Ectodermal cell (in vitro differentiated cells): Measurements from ENCODE around the gene GFRAL. TPM values are rescaled to one million over a fixed set of nuclear protein-coding genes. Genes with fewer than 3 reads are reported as not detected.
"Not testable (repeated sequence)": the region's sequence is repeated elsewhere in the genome, so short reads cannot be mapped to it uniquely, and the experiment has no call there.

ENCODE experiments used
- H3K27ac ChIP-seq: 2 replicates; pipeline ENCODE4 v1.7.0; 2013; ENCODE audit warnings: mild to moderate bottlenecking, low read depth, low read length; ENCODE audit not compliant: insufficient read depth, poor library complexity, severe bottlenecking
- H3K27me3 ChIP-seq: 2 replicates; pipeline ENCODE4 v1.7.0; 2013; ENCODE audit warnings: mild to moderate bottlenecking, low read length; ENCODE audit not compliant: insufficient read depth, control insufficient read depth, poor library complexity, severe bottlenecking
- H3K36me3 ChIP-seq: one replicate; pipeline ENCODE4 v1.7.0; 2013; ENCODE audit warnings: low read length; ENCODE audit not compliant: control insufficient read depth, insufficient read depth
- H3K4me1 ChIP-seq: one replicate; pipeline ENCODE4 v1.7.0; 2013; ENCODE audit warnings: low read length; ENCODE audit not compliant: control insufficient read depth, insufficient read depth
- H3K4me3 ChIP-seq: 2 replicates; pipeline ENCODE4 v1.7.0; 2013; ENCODE audit warnings: low read depth, low read length, control low read depth; ENCODE audit not compliant: insufficient read depth
- H3K9me3 ChIP-seq: 2 replicates; pipeline ENCODE4 v1.7.0; 2013; ENCODE audit warnings: mild to moderate bottlenecking, low read length, moderate library complexity; ENCODE audit not compliant: control insufficient read depth
- WGBS, 2 experiments: methylation state at CpG; one replicate each; pipeline ENCODE4 v1.1.7; 2013; ENCODE audit warnings: missing lambda C conversion rate in 2 of 2; 5-methylcytosine and 5-hydroxymethylcytosine counted together
- polyA plus RNA-seq, 4 experiments: library from polyadenylated mRNA; stranded (reverse); fragments of 50-300 nt; gene quantifications; one replicate each; pipeline ENCODE4 v1.2.3, GENCODE V29; 2013

GFRAL gene, protein sequence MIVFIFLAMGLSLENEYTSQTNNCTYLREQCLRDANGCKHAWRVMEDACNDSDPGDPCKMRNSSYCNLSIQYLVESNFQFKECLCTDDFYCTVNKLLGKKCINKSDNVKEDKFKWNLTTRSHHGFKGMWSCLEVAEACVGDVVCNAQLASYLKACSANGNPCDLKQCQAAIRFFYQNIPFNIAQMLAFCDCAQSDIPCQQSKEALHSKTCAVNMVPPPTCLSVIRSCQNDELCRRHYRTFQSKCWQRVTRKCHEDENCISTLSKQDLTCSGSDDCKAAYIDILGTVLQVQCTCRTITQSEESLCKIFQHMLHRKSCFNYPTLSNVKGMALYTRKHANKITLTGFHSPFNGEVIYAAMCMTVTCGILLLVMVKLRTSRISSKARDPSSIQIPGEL
- not detected for polyA plus RNA-seq (2013, experiment 1 of 4)
- not detected for polyA plus RNA-seq (2013, experiment 2 of 4)
- polyA plus RNA-seq (2013, experiment 3 of 4) = not detected
- polyA plus RNA-seq (2013, experiment 4 of 4) = not detected

DNA sequence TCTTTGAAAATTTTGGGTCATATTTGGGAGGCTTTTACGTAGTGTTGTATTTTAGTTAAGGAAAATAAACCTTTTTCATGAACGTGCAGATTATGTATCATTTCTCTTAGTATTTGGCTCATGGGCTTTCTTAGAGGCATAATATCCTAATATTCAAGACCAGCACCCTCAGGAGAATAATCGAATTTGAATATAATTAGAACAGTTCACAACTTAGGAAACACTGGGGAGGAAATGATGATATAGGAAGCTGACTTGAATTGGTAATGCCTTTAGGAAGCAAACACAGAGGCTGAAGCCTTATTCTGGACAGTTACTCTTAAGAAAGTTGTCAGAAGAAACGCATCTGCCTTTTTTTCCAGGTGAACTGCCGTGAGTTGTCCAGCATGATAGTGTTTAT lies at the start of gene GFRAL:
GFRAL (plus strand) TSS at position 301 of the 400 bp plus-strand sequence; CDS start at position 387, 86 bp downstream.
- no peaks in the 10 kb centered on the region for H3K9me3 ChIP-seq
- H3K4me3 ChIP-seq = no peak within 1 kb of the TSS
- H3K36me3 ChIP-seq = no peaks in the 10 kb centered on the region
- WGBS, 2 experiments = 89 to 98% methylated on average over 4 to 5 of the region's 5 CpGs
- no peaks in the 10 kb centered on the region for H3K27me3 ChIP-seq
- no peak within 1 kb of the TSS for H3K27ac ChIP-seq
- H3K4me1 ChIP-seq = no peaks in the 10 kb centered on the region

DNA sequence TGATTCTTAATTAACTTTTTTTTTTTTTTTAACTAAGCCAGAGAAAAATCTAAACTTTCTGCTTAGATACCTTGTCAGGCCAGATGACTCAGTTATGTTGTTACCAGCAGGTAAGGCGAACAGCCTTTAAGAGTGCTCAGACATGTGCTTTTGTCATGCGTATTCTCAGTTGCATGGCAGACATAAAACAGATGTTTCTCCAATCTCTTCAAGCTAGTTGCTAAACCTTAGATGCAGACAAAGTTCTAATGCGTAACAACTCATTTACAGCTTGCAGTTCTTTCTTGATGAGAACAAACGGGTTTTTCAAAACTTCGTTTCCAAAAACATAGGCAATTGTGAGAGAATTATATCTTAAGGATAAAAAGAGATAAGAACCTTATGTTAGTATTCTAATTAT lies 49.6 kb upstream of the GFRAL start:
- no peaks in the 10 kb centered on the region for H3K27me3 ChIP-seq
- WGBS, 2 experiments = 81 to 83% methylated on average over 3 to 5 of the region's 5 CpGs
- H3K36me3 ChIP-seq = no peaks in the 10 kb centered on the region
- H3K4me3 ChIP-seq = no peak overlapping the region
- no peak overlapping the region for H3K27ac ChIP-seq
- H3K9me3 ChIP-seq = no peaks in the 10 kb centered on the region
- H3K4me1 ChIP-seq = no peaks in the 10 kb centered on the region

DNA sequence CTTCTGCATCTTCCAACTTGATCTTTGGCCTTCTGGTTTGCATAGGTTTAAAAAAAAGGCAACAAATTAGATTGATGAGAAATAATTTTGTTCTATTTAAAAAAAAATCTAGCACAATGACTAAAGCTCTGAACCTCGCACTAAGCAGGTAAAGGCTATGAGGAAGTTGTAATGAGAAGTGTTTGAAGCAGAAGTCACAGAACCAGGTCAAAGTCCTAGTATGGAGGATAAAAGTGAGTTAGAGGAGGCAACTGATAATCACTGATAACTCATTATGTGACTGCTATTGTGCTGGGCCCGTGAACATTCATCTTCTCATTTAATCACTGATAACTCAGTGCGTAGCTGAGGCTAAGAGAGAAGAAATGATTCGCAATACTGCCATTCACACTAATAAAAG lies 46.1 kb upstream of the GFRAL start:
- no peaks in the 10 kb centered on the region for H3K9me3 ChIP-seq
- no peaks in the 10 kb centered on the region for H3K36me3 ChIP-seq
- 71 to 80% methylated on average over 4 of the region's 4 CpGs for WGBS, 2 experiments
- H3K4me3 ChIP-seq = no peak overlapping the region
- no peaks in the 10 kb centered on the region for H3K4me1 ChIP-seq
- H3K27me3 ChIP-seq = no peaks in the 10 kb centered on the region
- no peak overlapping the region for H3K27ac ChIP-seq

DNA sequence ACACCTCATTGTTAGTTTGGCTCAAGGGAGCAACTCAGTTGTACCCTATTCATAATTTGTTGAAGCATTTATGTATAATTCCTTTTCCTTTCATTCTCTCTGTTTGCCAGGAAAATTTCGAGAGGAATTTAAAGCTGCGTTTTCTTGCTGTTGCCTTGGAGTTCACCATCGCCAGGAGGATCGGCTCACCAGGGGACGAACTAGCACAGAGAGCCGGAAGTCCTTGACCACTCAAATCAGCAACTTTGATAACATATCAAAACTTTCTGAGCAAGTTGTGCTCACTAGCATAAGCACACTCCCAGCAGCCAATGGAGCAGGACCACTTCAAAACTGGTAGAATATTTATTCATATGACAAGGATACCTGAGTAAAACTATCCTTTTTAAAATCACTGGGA lies 45.2 kb upstream of the GFRAL start:
- WGBS, 2 experiments = 90 to 91% methylated on average over 6 of the region's 6 CpGs
- no peak overlapping the region for H3K27ac ChIP-seq
- H3K4me1 ChIP-seq = no peaks in the 10 kb centered on the region
- no peaks in the 10 kb centered on the region for H3K36me3 ChIP-seq
- no peaks in the 10 kb centered on the region for H3K9me3 ChIP-seq
- H3K4me3 ChIP-seq = no peak overlapping the region
- no peaks in the 10 kb centered on the region for H3K27me3 ChIP-seq

DNA sequence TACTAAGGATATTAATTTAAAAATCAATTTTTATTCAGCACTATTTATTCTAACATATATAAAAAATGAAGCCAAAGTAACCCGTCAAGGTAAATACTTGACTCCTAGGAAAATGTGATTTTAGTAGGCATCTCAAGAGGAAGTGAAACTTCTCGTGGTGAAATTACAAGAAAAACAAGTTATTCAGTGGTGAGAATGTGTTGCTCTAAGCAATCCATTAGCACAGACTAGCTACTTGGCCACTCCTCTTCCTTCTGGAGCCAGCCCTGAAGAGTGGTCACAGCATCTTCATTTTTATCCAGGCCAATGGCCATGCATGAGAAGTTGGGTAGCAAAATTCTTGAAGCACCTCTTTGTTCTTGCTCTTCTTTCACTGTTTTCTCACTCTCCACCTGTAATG lies 40.4 kb upstream of the GFRAL start:
- Histone ChIP-seq H3K9me3 (no peaks in the 10 kb centered on the region), H3K27ac (no peak overlapping the region), H3K36me3 (no peaks in the 10 kb centered on the region), H3K4me1 (no peaks in the 10 kb centered on the region), H3K4me3 (no peak overlapping the region), H3K27me3 (no peaks in the 10 kb centered on the region)
- 93 to 100% methylated on average over 1 to 2 of the region's 2 CpGs for WGBS, 2 experiments

DNA sequence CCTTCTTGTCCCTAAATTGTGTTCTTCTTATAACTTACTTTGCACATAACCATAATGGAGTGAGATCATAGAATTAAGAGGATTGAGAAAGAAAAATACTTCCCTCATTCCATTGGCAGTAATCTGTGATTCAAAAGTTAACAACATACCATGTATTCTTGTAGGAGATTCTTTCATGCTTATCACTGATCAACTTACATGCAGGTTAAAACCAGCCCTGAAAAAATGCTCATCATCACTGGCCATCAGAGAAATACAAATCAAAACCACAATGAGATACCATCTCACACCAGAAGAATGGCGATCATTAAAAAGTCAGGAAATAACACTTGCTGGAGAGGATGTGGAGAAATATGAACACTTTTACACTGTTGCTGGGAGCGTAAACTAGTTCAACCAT lies 36.5 kb upstream of the GFRAL start:
- Histone ChIP-seq H3K36me3 (no peaks in the 10 kb centered on the region), H3K4me1 (no peaks in the 10 kb centered on the region), H3K4me3 (no peak overlapping the region), H3K9me3 (no peaks in the 10 kb centered on the region), H3K27me3 (no peaks in the 10 kb centered on the region), H3K27ac (no peak overlapping the region)
- 87 to 94% methylated on average over 2 of the region's 2 CpGs for WGBS, 2 experiments

DNA sequence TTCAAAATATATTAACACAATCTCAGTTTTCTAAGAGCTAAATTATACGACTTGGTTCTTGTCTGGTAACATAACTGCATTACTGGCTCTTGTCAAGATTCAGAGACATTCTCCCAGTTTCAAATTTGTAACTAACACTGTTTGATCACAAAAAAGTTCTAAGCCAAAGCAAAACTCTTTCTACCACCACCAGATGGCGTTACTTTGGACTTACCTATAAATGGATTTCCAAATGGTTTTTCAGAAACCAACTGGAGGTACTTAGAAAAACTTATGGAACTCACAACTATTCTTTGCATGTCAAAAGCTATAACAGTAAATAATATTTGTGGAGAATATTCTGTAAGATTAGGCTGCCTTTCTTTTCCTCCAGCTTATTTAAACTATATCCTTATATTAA lies 34.2 kb upstream of the GFRAL start:
- Histone ChIP-seq H3K4me1 (no peaks in the 10 kb centered on the region), H3K9me3 (no peaks in the 10 kb centered on the region), H3K27ac (no peak overlapping the region), H3K4me3 (no peak overlapping the region), H3K27me3 (no peaks in the 10 kb centered on the region), H3K36me3 (no peaks in the 10 kb centered on the region)
- WGBS, 2 experiments = 60% methylated on average over 2 of the region's 2 CpGs

DNA sequence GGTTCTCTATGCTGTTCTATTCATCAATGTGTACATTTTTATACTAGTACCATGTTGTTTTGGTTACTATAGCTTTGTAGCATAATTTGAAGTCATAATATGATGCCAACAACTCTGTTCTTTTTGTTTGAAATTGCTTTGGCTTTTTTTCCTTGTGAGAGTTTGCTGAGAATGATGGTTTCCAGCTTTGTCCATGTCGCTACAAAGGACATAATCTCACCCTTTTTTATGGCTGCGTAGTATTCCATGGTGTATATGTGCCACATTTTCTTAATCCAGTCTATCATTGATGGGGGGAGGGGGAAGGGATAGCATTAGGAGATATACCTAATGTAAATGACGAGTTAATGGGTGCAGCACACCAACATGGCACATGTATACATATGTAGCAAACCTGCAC lies 30.1 kb upstream of the GFRAL start:
- 100% methylated on average over 2 of the region's 3 CpGs for WGBS, 2 experiments
- not testable (repeated sequence) for H3K27me3 ChIP-seq, H3K36me3 ChIP-seq, H3K27ac ChIP-seq, H3K9me3 ChIP-seq, H3K4me3 ChIP-seq, H3K4me1 ChIP-seq

DNA sequence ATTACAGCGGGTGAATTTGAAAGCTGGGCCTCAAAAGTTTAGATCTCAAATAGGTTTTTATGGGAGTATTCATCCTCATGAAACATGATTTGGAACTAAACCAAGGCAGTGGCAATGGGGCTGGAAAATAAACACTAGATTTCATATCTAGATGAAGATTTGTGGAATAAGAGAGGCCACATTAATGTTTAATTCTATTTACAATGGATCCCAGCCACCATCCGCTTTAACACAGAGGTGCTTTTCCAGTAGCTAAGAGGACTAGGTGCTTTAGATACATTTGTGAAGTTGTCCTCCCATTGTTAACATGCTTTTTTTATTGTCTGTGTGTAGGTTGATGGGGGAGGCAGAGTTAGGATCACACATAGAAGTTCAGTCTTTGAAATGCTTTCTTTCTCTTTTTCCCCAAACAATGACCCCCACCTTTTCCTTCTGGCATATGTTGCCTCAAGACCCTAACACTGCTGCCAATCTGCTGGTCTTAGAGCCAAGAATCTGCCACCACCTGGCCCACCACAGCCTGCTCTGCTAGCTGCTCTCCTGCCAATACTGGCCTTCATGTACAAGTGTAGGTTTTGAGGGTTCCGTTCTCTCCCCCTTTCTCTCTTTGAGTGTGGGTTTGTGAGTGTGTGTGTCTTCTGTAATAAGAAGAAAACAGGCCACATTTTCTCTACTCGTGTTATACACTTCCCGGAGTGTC lies 27.8 kb upstream of the GFRAL start:
- H3K27me3 ChIP-seq = no peaks in the 10 kb centered on the region

DNA sequence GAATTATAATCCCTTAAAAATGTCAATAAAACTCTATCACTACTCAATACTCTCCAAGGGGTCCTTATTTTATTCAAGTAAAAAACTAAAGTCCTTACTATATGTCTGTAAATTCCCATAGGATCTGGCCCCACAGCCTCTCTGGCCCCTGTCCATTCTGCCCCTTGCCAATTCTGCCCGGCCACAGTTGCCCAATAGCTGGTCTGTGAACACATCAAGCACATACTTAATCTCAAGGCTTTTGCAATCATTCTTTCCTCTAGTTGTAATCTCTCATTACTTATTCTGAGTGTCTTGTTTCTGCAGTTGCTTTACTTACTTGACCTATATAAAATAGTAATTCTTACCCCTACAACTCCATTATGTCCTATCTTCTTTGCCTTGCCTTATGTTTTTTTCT lies 22.5 kb upstream of the GFRAL start:
- H3K4me3 ChIP-seq = no peak overlapping the region
- no peaks in the 10 kb centered on the region for H3K36me3 ChIP-seq
- H3K9me3 ChIP-seq = no peaks in the 10 kb centered on the region
- H3K4me1 ChIP-seq = no peaks in the 10 kb centered on the region
- H3K27me3 ChIP-seq = no peaks in the 10 kb centered on the region
- WGBS, 2 experiments = 94% methylated on average over 1 of the region's 1 CpG
- H3K27ac ChIP-seq = no peak overlapping the region

More for the DNA sequence above, 27.8 kb upstream of the GFRAL start:
- Histone ChIP-seq H3K36me3 (no peaks in the 10 kb centered on the region), H3K4me3 (no peak overlapping the region), H3K9me3 (no peaks in the 10 kb centered on the region), H3K27ac (no peak overlapping the region), H3K4me1 (no peaks in the 10 kb centered on the region)
- 95 to 96% methylated on average over 4 to 5 of the region's 5 CpGs for WGBS, 2 experiments
